ENCODE results near the gene ONECUT3. TPM values are rescaled to one million over a fixed set of nuclear protein-coding genes. Genes with fewer than 3 reads are reported as not detected.
A peak's percentile ranks its signal among the peaks of the same experiment; 100 is the strongest.

ONECUT3 gene
- total RNA-seq, 1 experiment from 2014 or later = 20.0 TPM

DNA sequence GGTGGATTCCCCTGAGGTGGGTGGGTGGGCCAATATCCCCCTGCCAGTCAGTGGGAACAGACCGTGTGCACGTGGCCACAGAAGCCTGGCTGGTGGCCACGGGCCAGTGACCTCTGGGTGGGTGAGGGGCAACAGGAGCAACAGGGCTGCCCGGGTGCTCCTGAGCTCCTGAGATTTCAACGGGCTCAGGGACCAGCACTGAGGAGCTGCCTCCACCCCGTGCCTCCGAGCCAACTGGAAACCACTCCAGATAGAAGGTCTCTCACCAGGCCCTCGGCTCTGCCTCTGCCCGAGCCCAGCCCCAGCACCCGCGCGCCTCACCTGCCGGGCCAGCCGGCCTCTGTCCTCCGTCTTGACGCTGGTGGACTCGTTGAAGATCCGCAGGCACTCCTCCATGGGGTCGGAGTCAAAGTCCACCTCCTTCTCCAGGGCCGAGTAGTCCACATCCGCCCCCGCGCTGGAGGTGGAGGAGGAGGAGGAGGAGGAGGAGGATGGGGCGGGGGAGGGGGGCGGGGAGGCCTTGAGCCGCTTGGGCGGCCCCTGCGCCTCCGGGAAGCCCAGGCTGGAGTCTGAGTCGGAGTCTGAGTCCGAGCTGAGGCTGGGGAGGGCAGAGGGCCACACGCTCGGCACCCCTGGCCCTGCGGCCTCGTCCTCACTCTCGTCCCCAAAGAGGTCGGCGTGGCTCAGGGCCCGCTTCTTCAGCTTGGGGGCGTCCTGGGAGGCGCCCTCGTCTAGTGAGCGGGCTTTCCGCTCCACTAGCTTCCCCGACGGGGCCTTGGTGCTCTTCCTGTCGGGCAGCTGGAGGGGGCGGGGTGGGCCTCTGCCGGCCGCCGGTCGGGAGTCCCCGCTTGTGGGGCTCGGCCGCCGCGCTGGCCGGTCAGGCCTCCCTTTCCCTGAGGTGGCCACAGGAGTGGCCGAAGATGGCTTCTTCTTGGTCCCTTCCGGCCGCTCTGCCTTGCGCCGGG lies 73.5 kb downstream of the ONECUT3 start:
- BruUV-seq (replicated peaks) = no TSS peak
- intact Hi-C loops (cut with micrococcal nuclease; ENCODE audit: unreplicated experiment) = no loop called here
- Mint-ChIP-seq H3K9me3 (ENCODE audit: low read depth, unreplicated experiment) (no peaks in the 10 kb centered on the region), H3K27me3 (ENCODE audit: unreplicated experiment) (no peaks in the 10 kb centered on the region), H3K27ac (ENCODE audit: unreplicated experiment) (no peak overlapping the region), H3K4me3 (ENCODE audit: low read depth, unreplicated experiment) (no peak overlapping the region), H3K4me1 (ENCODE audit: low read depth, unreplicated experiment) (no peaks in the 10 kb centered on the region), H3K36me3 (ENCODE audit: insufficient read depth, unreplicated experiment) (peaks cover 28% of the 10 kb centered on the region)
- TF ChIP-seq, protein P1, sequence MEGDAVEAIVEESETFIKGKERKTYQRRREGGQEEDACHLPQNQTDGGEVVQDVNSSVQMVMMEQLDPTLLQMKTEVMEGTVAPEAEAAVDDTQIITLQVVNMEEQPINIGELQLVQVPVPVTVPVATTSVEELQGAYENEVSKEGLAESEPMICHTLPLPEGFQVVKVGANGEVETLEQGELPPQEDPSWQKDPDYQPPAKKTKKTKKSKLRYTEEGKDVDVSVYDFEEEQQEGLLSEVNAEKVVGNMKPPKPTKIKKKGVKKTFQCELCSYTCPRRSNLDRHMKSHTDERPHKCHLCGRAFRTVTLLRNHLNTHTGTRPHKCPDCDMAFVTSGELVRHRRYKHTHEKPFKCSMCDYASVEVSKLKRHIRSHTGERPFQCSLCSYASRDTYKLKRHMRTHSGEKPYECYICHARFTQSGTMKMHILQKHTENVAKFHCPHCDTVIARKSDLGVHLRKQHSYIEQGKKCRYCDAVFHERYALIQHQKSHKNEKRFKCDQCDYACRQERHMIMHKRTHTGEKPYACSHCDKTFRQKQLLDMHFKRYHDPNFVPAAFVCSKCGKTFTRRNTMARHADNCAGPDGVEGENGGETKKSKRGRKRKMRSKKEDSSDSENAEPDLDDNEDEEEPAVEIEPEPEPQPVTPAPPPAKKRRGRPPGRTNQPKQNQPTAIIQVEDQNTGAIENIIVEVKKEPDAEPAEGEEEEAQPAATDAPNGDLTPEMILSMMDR (IDR thresholded peaks at IDR 0.05; ENCODE audit: unreplicated experiment) = no peak
- CTCF ChIA-PET = interaction anchor here (0.6 to 1.4 kb wide), 11 partner anchors 11 to 336 kb away, joined by 3 to 11 read pairs (median 4); no protein-coding TSS in a partner anchor
- DNase-seq = no peak

DNA sequence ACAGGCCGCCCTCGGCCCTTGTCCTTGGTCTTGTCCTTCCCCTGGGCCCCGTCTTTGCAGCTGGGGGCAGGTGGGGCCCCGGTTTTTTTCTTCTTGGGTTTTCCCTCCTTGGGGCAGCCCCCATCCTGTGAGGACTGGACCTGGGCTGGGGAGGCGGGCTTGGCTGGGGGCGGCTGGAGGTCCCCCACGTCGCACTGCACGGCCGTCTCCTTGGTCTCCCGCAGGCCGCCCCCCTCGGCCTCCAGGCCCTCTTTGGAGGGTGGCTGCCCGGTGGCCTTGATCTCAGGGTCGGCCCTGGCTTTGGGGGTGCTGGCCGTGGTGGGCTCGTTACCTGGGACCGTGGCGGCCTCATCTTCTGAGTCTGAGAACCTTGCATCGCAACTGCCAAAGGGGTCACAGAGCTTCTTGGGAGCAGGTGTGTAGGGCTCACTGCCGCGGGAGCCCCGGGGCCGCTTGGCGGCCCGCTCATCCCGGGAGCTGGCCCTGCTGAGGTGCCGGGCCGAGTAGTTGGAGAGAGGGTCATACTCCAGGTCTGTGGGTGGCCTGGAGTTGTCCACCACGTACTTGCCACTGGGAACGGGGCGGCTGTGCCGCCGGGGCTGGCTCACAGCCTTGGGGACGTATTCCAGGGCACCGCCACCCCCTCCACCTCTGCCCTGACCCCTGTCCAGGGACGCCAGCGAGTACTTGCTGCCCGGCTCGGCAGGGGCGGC lies 74.4 kb downstream of the ONECUT3 start:
- H3K4me1 Mint-ChIP-seq (ENCODE audit: low read depth, unreplicated experiment) = no peaks in the 10 kb centered on the region
- DNase-seq = no peak
- CTCF ChIA-PET = no interaction called here
- intact Hi-C loops (cut with micrococcal nuclease; ENCODE audit: unreplicated experiment) = no loop called here
- no peaks in the 10 kb centered on the region for H3K9me3 Mint-ChIP-seq (ENCODE audit: low read depth, unreplicated experiment)
- no peaks in the 10 kb centered on the region for H3K27me3 Mint-ChIP-seq (ENCODE audit: unreplicated experiment)
- H3K27ac Mint-ChIP-seq (ENCODE audit: unreplicated experiment) = no peak overlapping the region
- peaks cover 34% of the 10 kb centered on the region for H3K36me3 Mint-ChIP-seq (ENCODE audit: insufficient read depth, unreplicated experiment)
- BruUV-seq (replicated peaks) = TSS peak; percentile 15
- TF ChIP-seq, protein P1 (IDR thresholded peaks at IDR 0.05; ENCODE audit: unreplicated experiment) = no peak
- no peak overlapping the region for H3K4me3 Mint-ChIP-seq (ENCODE audit: low read depth, unreplicated experiment)

DNA sequence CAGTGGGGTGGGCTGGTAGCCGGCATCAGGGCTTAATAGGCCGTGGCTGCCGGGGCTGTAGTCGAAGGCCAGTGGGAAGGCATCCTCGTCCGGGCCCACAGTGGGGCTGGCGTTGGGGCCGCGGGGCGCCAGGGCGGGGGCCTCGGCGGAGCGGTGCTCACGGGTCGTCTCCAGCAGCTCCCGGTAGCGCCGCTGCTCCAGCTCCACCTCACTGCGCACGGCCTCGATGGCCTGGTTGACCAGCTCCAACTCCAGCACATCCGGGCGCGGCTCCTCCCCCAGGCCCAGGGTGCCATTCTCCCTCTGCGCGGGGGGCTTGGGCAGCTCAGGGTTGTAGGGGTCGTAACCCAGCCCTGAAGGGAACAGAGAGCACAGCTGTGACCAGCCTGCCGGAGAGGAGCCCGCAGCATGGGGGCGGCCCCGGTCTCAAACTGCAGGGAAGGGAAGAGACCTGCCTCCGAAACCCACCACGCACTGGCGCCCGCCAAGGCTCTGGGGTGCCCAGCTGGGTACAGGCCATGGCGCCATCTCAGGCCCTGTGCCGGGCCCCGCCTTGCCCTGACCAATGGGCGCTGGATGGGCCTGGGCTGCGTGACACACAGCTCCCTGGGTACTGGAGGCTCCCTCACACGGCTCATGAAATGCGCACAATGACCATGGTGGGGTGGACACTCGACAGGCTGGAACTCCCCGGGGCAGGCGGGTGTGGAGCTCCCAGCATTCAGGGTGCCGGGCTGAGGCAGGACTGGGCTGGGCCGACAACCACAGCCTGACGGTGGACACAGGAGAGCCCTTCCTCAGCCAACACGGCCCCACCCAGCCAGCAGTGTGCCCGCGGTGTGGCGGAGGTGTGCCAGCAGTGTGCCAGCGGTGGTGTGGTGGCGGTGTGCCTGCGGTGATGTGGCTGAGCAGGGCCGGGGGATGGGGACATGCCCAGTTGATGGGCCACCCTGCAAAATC lies 75.3 kb downstream of the ONECUT3 start:
- intact Hi-C loops (cut with micrococcal nuclease; ENCODE audit: unreplicated experiment) = no loop called here
- Mint-ChIP-seq H3K4me3 (ENCODE audit: low read depth, unreplicated experiment) (no peak overlapping the region), H3K4me1 (ENCODE audit: low read depth, unreplicated experiment) (no peaks in the 10 kb centered on the region), H3K9me3 (ENCODE audit: low read depth, unreplicated experiment) (no peaks in the 10 kb centered on the region), H3K27me3 (ENCODE audit: unreplicated experiment) (no peaks in the 10 kb centered on the region), H3K27ac (ENCODE audit: unreplicated experiment) (no peak overlapping the region), H3K36me3 (ENCODE audit: insufficient read depth, unreplicated experiment) (peaks cover 27% of the 10 kb centered on the region)
- CTCF ChIA-PET = no interaction called here
- no peak for DNase-seq
- no TSS peak for BruUV-seq (replicated peaks)
- TF ChIP-seq, protein P1 (IDR thresholded peaks at IDR 0.05; ENCODE audit: unreplicated experiment) = no peak

DNA sequence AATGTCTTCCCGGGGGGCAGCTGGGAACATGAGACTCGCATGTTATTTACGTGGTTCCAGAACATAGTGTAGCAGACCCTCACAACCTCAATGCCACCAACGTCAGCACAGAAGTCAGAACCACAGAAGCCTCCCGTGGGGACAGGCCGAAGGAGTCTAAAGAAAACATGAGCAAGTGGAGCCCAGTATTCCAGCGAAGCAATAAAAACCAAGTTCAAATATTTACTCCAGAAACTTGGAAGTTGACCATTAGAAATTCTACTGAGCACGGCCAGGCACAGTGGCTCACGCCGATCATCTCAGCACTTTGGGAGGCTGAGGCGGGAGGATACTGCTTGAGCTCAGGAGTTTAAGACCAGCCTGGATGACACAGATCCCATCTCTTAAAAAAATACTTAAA lies 76.7 kb downstream of the ONECUT3 start:
- intact Hi-C loops (cut with micrococcal nuclease; ENCODE audit: unreplicated experiment) = no loop called here
- no peaks in the 10 kb centered on the region for H3K4me1 Mint-ChIP-seq (ENCODE audit: low read depth, unreplicated experiment)
- BruUV-seq (replicated peaks) = no TSS peak
- no peaks in the 10 kb centered on the region for H3K27me3 Mint-ChIP-seq (ENCODE audit: unreplicated experiment)
- no peak overlapping the region for H3K4me3 Mint-ChIP-seq (ENCODE audit: low read depth, unreplicated experiment)
- no peak overlapping the region for H3K27ac Mint-ChIP-seq (ENCODE audit: unreplicated experiment)
- TF ChIP-seq, protein P1 (IDR thresholded peaks at IDR 0.05; ENCODE audit: unreplicated experiment) = no peak
- CTCF ChIA-PET = no interaction called here
- no peaks in the 10 kb centered on the region for H3K9me3 Mint-ChIP-seq (ENCODE audit: low read depth, unreplicated experiment)
- peaks cover 27% of the 10 kb centered on the region for H3K36me3 Mint-ChIP-seq (ENCODE audit: insufficient read depth, unreplicated experiment)
- no peak for DNase-seq

Measured in Calu3 (cell line).